Smooth muscle cell (in vitro differentiated cells): ENCODE measurements around the gene RHEX. TPM values are rescaled to one million over a fixed set of nuclear protein-coding genes. Genes with fewer than 3 reads are reported as not detected.

Experiments
- DNase-seq: peaks from one replicate; lab custom pipeline; 2025; ENCODE audit not compliant: unreplicated experiment; lab: John Stamatoyannopoulos, UW
- H2AFZ ChIP-seq: fragments of 200-600 bp; sonication (generic); 2 replicates; pipeline ENCODE4 v1.6.0; 2016; ENCODE audit warnings: antibody characterized with exemption, low read depth, mild to moderate bottlenecking
- H3F3A ChIP-seq: fragments of 200-600 bp; sonication (generic); 2 replicates; pipeline ENCODE4 v1.6.0; 2017; ENCODE audit warnings: antibody characterized with exemption, low read depth
- H3K27ac ChIP-seq: fragments of 200-600 bp; sonication (generic); 2 replicates; pipeline ENCODE4 v1.5.1; 2016; ENCODE audit warnings: low read depth, mild to moderate bottlenecking
- H3K27me3 ChIP-seq: fragments of 200-600 bp; sonication (generic); 2 replicates; pipeline ENCODE4 v1.6.1; 2016; ENCODE audit warnings: low read depth, mild to moderate bottlenecking
- H3K36me3 ChIP-seq: fragments of 200-600 bp; sonication (generic); 2 replicates; pipeline ENCODE4 v1.5.1; 2016; ENCODE audit warnings: low read depth
- H3K4me1 ChIP-seq: fragments of 200-600 bp; sonication (generic); 2 replicates; pipeline ENCODE4 v1.5.1; 2016; ENCODE audit warnings: low read depth
- H3K4me2 ChIP-seq: fragments of 200-600 bp; sonication (generic); 2 replicates; pipeline ENCODE4 v1.6.0; 2016; ENCODE audit warnings: mild to moderate bottlenecking
- H3K4me3 ChIP-seq: fragments of 200-600 bp; sonication (generic); 2 replicates; pipeline ENCODE4 v1.5.1; 2016; ENCODE audit warnings: mild to moderate bottlenecking
- H3K79me2 ChIP-seq: fragments of 200-600 bp; sonication (generic); 2 replicates; pipeline ENCODE4 v1.6.0; 2016; ENCODE audit warnings: low read depth, mild to moderate bottlenecking
- H3K9ac ChIP-seq: fragments of 200-600 bp; sonication (generic); 2 replicates; pipeline ENCODE4 v1.6.0; 2016; ENCODE audit warnings: low read depth
- H3K9me3 ChIP-seq: fragments of 200-600 bp; sonication (generic); replicated peaks from 2 replicates; pipeline ENCODE4 v1.5.1; 2016; ENCODE audit warnings: low read depth
- H4K20me1 ChIP-seq: fragments of 200-600 bp; sonication (generic); 2 replicates; pipeline ENCODE4 v1.6.0; 2016; ENCODE audit warnings: low read depth
- CTCF ChIP-seq: fragments of 200-600 bp; sonication (generic); IDR thresholded peaks from 2 replicates; pipeline ENCODE4 v1.5.1; 2017; ENCODE audit warnings: borderline replicate concordance, mild to moderate bottlenecking, antibody characterized with exemption; ENCODE audit not compliant: insufficient read depth, poor library complexity, severe bottlenecking
- whole genome bisulfite sequencing: methylation state at CpG from one replicate; pipeline ENCODE4 v1.1.7; 2016; ENCODE audit warnings: low lambda C conversion rate; 5-methylcytosine and 5-hydroxymethylcytosine counted together
- polyA plus RNA-seq: library from polyadenylated mRNA; unstranded; fragments of >200 nt; fragmentation: Nextera tagmentation; extraction: Ambion mirVana; gene quantifications from 2 replicates; pipeline ENCODE4 v1.2.1, GENCODE V29; 2016
- total RNA-seq: library from RNA; depleted of rRNA; stranded (reverse); fragments of >200 nt; gene quantifications from 2 replicates; pipeline ENCODE4 v1.2.3, GENCODE V29; 2014

RHEX gene
- total and polyA plus RNA-seq, 2 experiments from 2014 or later = not detected

DNA sequence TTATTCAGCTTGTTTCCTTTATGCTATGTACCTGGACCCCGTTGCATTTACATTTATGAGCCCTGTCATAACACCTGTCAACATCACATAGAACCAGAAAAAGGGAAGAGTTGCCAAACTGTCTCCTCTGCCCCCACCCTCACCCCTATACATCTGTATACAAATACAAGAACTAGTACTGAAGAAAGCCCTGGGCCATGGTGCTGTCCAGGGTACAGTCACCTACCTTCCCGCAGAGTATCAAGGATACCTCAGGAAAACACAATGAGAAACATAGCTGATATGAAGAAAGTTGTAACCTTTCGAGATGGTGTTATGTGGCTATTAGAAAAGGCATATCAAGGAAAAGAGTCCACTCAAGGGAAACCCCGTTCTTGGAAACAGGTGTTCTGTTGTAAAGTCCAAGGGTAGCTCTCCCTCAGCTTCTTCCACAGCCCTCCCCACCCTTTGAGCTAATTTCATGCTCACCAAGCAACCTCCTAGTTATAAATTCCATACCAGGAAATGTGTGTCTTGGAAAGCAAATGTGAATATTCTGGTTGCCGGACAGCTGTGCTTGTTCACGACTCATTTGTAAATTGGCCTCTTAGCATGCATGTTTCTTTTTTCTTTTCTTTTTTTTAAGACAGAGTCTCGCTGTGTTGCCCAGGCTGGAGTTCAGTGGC, 80.9 kb downstream of the RHEX start:
- no peak for DNase-seq
- TF ChIP-seq CTCF = no peak
- H4K20me1 ChIP-seq = no peaks in the 10 kb centered on the region
- WGBS = 80% methylated on average over 7 of the region's 7 CpGs
- H3K4me2 ChIP-seq = no peak overlapping the region
- no peaks in the 10 kb centered on the region for H3K36me3 ChIP-seq
- H3K4me3 ChIP-seq = no peak overlapping the region
- no peaks in the 10 kb centered on the region for H3K4me1 ChIP-seq
- H3K27me3 ChIP-seq = peaks cover under 1% of the 10 kb centered on the region
- no peaks in the 10 kb centered on the region for H3K9me3 ChIP-seq
- no peak overlapping the region for H3K9ac ChIP-seq
- H3F3A ChIP-seq = no peaks in the 10 kb centered on the region
- no peaks in the 10 kb centered on the region for H3K79me2 ChIP-seq
- H3K27ac ChIP-seq = no peak overlapping the region
- no peak overlapping the region for H2AFZ ChIP-seq

- Histone ChIP-seq H3K4me1 (no peaks in the 10 kb centered on the region), H3K9me3 (no peaks in the 10 kb centered on the region), H2AFZ (no peak overlapping the region), H3K27me3 (peaks cover 8% of the 10 kb centered on the region), H3K27ac (no peak overlapping the region), H3F3A (no peaks in the 10 kb centered on the region), H3K36me3 (no peaks in the 10 kb centered on the region), H3K4me2 (no peak overlapping the region), H3K4me3 (no peak overlapping the region), H4K20me1 (no peaks in the 10 kb centered on the region), H3K9ac (no peak overlapping the region), H3K79me2 (no peaks in the 10 kb centered on the region)
- WGBS = 86% methylated on average over 2 of the region's 2 CpGs
- no peak for DNase-seq
- no peak for TF ChIP-seq CTCF
Measured at GRCh38 chr1:206135248-206135647, 82.3 kb downstream of the RHEX start.

GRCh38 chr1:206136241-206136640, 83.3 kb downstream of the RHEX start:
- DNase-seq = no peak
- H3F3A ChIP-seq = no peaks in the 10 kb centered on the region
- no peak overlapping the region for H3K4me2 ChIP-seq
- H3K4me1 ChIP-seq = no peaks in the 10 kb centered on the region
- H3K36me3 ChIP-seq = no peaks in the 10 kb centered on the region
- no peaks in the 10 kb centered on the region for H4K20me1 ChIP-seq
- H3K9ac ChIP-seq = no peak overlapping the region
- H2AFZ ChIP-seq = no peak overlapping the region
- H3K27me3 ChIP-seq = peaks cover 8% of the 10 kb centered on the region
- no peak for TF ChIP-seq CTCF
- 73% methylated on average over 2 of the region's 2 CpGs for WGBS
- no peak overlapping the region for H3K27ac ChIP-seq
- no peaks in the 10 kb centered on the region for H3K79me2 ChIP-seq
- no peaks in the 10 kb centered on the region for H3K9me3 ChIP-seq
- H3K4me3 ChIP-seq = no peak overlapping the region

- no peak overlapping the region for H3K9ac ChIP-seq
- TF ChIP-seq CTCF = no peak
- no peaks in the 10 kb centered on the region for H3K36me3 ChIP-seq
- no peak overlapping the region for H2AFZ ChIP-seq
- no peaks in the 10 kb centered on the region for H4K20me1 ChIP-seq
- H3K4me1 ChIP-seq = no peaks in the 10 kb centered on the region
- peaks cover 12% of the 10 kb centered on the region for H3K27me3 ChIP-seq
- no peak for DNase-seq
- no peaks in the 10 kb centered on the region for H3K79me2 ChIP-seq
- H3K9me3 ChIP-seq = no peaks in the 10 kb centered on the region
- no peak overlapping the region for H3K27ac ChIP-seq
- H3K4me2 ChIP-seq = no peak overlapping the region
- WGBS = 91% methylated on average over 3 of the region's 3 CpGs
- no peak overlapping the region for H3K4me3 ChIP-seq
- H3F3A ChIP-seq = no peaks in the 10 kb centered on the region
Measured at GRCh38 chr1:206142011-206142410, 89.0 kb downstream of the RHEX start.
